NCI-H2029 treated with DMSO at 0.1 percent for 48 hours (cell line): ENCODE data around the gene CPS1.

Source experiments
- DNase-seq: peaks from one replicate; lab custom pipeline; 2025; lab: John Stamatoyannopoulos, UW

CPS1 gene

GRCh38 chr2:210556329-210556980, at the start of gene CPS1:
Gene CPS1, plus strand, starts transcription at chr2:210556599. Its CDS starts 135 bp downstream, at chr2:210556734.
- no peak for DNase-seq

- no peak for DNase-seq
Observed at GRCh38 chr2:210515911-210516310, 40.5 kb upstream of the CPS1 start.

- DNase-seq = no peak
Observed at GRCh38 chr2:210517264-210517663, 39.1 kb upstream of the CPS1 start.

- DNase-seq = no peak
Observed at GRCh38 chr2:210519594-210519993, 36.8 kb upstream of the CPS1 start.

GRCh38 chr2:210522399-210522798, 34.0 kb upstream of the CPS1 start:
- DNase-seq = no peak

- no peak for DNase-seq
Observed at GRCh38 chr2:210523650-210524289, 32.6 kb upstream of the CPS1 start.

- DNase-seq = no peak
Observed at GRCh38 chr2:210524533-210524932, 31.9 kb upstream of the CPS1 start.

GRCh38 chr2:210527286-210527685, 29.1 kb upstream of the CPS1 start:
- DNase-seq = no peak

GRCh38 chr2:210528716-210529115, 27.7 kb upstream of the CPS1 start:
- DNase-seq = no peak

GRCh38 chr2:210531050-210531449, 25.3 kb upstream of the CPS1 start:
- no peak for DNase-seq

GRCh38 chr2:210531482-210531881, 24.9 kb upstream of the CPS1 start:
- DNase-seq = no peak

- DNase-seq = no peak
Observed at GRCh38 chr2:210533389-210533788, 23.0 kb upstream of the CPS1 start.

GRCh38 chr2:210534879-210535278, 21.5 kb upstream of the CPS1 start:
- no peak for DNase-seq

- DNase-seq = no peak
Observed at GRCh38 chr2:210536973-210537650, 19.3 kb upstream of the CPS1 start.

GRCh38 chr2:210539035-210539434, 17.4 kb upstream of the CPS1 start:
- no peak for DNase-seq

GRCh38 chr2:210539578-210540416, 16.6 kb upstream of the CPS1 start:
- no peak for DNase-seq

- DNase-seq = no peak
Observed at GRCh38 chr2:210540471-210540870, 15.9 kb upstream of the CPS1 start.

- DNase-seq = no peak
Observed at GRCh38 chr2:210540900-210541289, 15.5 kb upstream of the CPS1 start.

GRCh38 chr2:210541290-210541902, 15.0 kb upstream of the CPS1 start:
- no peak for DNase-seq

GRCh38 chr2:210544007-210544590, 12.3 kb upstream of the CPS1 start:
- DNase-seq = no peak

GRCh38 chr2:210544831-210545230, 11.6 kb upstream of the CPS1 start:
- no peak for DNase-seq
